ENCODE data around the gene TANC1.

- TF ChIP-seq, protein P1, sequence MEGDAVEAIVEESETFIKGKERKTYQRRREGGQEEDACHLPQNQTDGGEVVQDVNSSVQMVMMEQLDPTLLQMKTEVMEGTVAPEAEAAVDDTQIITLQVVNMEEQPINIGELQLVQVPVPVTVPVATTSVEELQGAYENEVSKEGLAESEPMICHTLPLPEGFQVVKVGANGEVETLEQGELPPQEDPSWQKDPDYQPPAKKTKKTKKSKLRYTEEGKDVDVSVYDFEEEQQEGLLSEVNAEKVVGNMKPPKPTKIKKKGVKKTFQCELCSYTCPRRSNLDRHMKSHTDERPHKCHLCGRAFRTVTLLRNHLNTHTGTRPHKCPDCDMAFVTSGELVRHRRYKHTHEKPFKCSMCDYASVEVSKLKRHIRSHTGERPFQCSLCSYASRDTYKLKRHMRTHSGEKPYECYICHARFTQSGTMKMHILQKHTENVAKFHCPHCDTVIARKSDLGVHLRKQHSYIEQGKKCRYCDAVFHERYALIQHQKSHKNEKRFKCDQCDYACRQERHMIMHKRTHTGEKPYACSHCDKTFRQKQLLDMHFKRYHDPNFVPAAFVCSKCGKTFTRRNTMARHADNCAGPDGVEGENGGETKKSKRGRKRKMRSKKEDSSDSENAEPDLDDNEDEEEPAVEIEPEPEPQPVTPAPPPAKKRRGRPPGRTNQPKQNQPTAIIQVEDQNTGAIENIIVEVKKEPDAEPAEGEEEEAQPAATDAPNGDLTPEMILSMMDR (IDR thresholded peaks at IDR 0.05) = no peak
- TF ChIP-seq POLR2AphosphoS5 (IDR thresholded peaks at IDR 0.05) (no peak), EP300 (IDR thresholded peaks at IDR 0.05) (no peak), POLR2A (IDR thresholded peaks at IDR 0.05) (no peak)
Measured at GRCh38 chr2:159219394-159219998, 251.1 kb downstream of the TANC1 start.
